H1 (cell line): ENCODE results near the gene ACACB. TPM values are rescaled to one million over a fixed set of nuclear protein-coding genes. Genes with fewer than 3 reads are reported as not detected.

ENCODE experiments used
- CTCF ChIA-PET: fragments of 300-600 bp; sonication (Branson Sonifier 250); formaldehyde crosslinking; loops from one replicate; lab custom pipeline; 2021; ENCODE audit not compliant: partially characterized antibody; lab: Charles Lee
- POLR2A ChIA-PET: fragments of 300-600 bp; sonication (Branson Sonifier 250); formaldehyde crosslinking; loops from one replicate; lab custom pipeline; 2021; ENCODE audit warnings: inconsistent platforms; ENCODE audit not compliant: partially characterized antibody; lab: Charles Lee
- DNase-seq, 2 experiments: peaks; one replicate each; pipeline versions ENCODE4 v3.0.0 to v3.0.0-alpha.2; 2010 to 2022; ENCODE audit warnings: low spot score in 2 of 2, low read depth in 1 of 2, mixed read lengths in 1 of 2
- FAIRE-seq: peaks from 2 replicates; lab custom pipeline; 2011; peaks lifted over from hg19 to GRCh38; lab: Jason Lieb, UNC
- H2AFZ ChIP-seq: 2 replicates; pipeline ENCODE4 v1.8.1; 2012; ENCODE audit warnings: low read length, inconsistent platforms
- H2AK5ac ChIP-seq: 2 replicates; pipeline ENCODE4 v1.6.1; 2013; ENCODE audit warnings: low read depth, low read length
- H2BK120ac ChIP-seq: replicated peaks from 2 replicates; pipeline ENCODE3; 2013; ENCODE audit warnings: low read depth, low read length, inconsistent platforms
- H2BK12ac ChIP-seq: 2 replicates; pipeline ENCODE4 v1.6.1; 2013; ENCODE audit warnings: low read depth, low read length
- H2BK15ac ChIP-seq: 2 replicates; pipeline ENCODE4 v1.6.1; 2013; ENCODE audit warnings: low read length
- H2BK20ac ChIP-seq: 2 replicates; pipeline ENCODE4 v1.6.1; 2013; ENCODE audit warnings: low read length
- H2BK5ac ChIP-seq: 2 replicates; pipeline ENCODE4 v1.6.1; 2013; ENCODE audit warnings: low read depth, low read length
- H3K14ac ChIP-seq: 2 replicates; pipeline ENCODE4 v1.6.1; 2013; ENCODE audit warnings: inconsistent platforms; ENCODE audit not compliant: insufficient read length
- H3K18ac ChIP-seq: 2 replicates; pipeline ENCODE4 v1.6.1; 2013; ENCODE audit warnings: low read length; ENCODE audit errors: extremely low read depth
- H3K23ac ChIP-seq: 2 replicates; pipeline ENCODE4 v1.6.1; 2013; ENCODE audit warnings: inconsistent platforms; ENCODE audit not compliant: insufficient read length
- H3K23me2 ChIP-seq: 2 replicates; pipeline ENCODE4 v1.6.1; 2013; ENCODE audit warnings: low read depth, low read length
- H3K27ac ChIP-seq: 2 replicates; pipeline ENCODE4 v1.6.1; 2011; ENCODE audit warnings: low read depth, low read length, inconsistent platforms
- H3K27me3 ChIP-seq, 4 experiments: replicated peaks in 1 of 4; 1 replicate in 1 of 4; 2 replicates in 3 of 4; pipeline versions ENCODE4 v1.6.1 to v1.8.1; 2011 to 2013; ENCODE audit warnings: low read length in 3 of 4, mild to moderate bottlenecking in 3 of 4, inconsistent platforms in 2 of 4, mixed read lengths in 2 of 4, moderate library complexity in 1 of 4; ENCODE audit not compliant: control insufficient read depth in 3 of 4, insufficient read depth in 3 of 4; ENCODE audit errors: extremely low read depth in 1 of 4
- H3K36me3 ChIP-seq, 4 experiments: 2 replicates each; pipeline versions ENCODE4 v1.6.1 to v1.8.1; 2011 to 2013; ENCODE audit warnings: mild to moderate bottlenecking in 4 of 4, low read length in 3 of 4, moderate library complexity in 2 of 4, control low read depth in 1 of 4, inconsistent platforms in 1 of 4; ENCODE audit not compliant: insufficient read depth in 4 of 4, control insufficient read depth in 2 of 4
- H3K4ac ChIP-seq: replicated peaks from 2 replicates; pipeline ENCODE3; 2013; ENCODE audit warnings: low read length, low read depth, mixed read lengths, inconsistent platforms; ENCODE audit not compliant: insufficient read length
- H3K4me1 ChIP-seq, 4 experiments: replicated peaks in 1 of 4; 1 replicate in 1 of 4; 2 replicates in 3 of 4; pipeline versions ENCODE4 v1.6.1 to v1.8.1; 2011 to 2013; ENCODE audit warnings: low read length in 3 of 4, inconsistent platforms in 2 of 4, mixed read lengths in 1 of 4; ENCODE audit not compliant: insufficient read depth in 4 of 4, control insufficient read depth in 3 of 4
- H3K4me2 ChIP-seq, 2 experiments: 2 replicates each; pipeline versions ENCODE4 v1.6.1 to v1.8.1; 2011 to 2013; ENCODE audit warnings: low read depth in 2 of 2, low read length in 2 of 2, control low read depth in 1 of 2, inconsistent platforms in 1 of 2, mild to moderate bottlenecking in 1 of 2; ENCODE audit not compliant: insufficient read depth in 1 of 2
- H3K4me3 ChIP-seq, 4 experiments: fragments of 200-600, 300-600 bp in 1 of 4; sonication (generic), shearing (Covaris generic), sonication (Bioruptor Twin) in 1 of 4; 2 replicates each; pipeline versions ENCODE4 v1.5.1 to v1.8.1; 2011 to 2016; ENCODE audit warnings: low read length in 4 of 4, low read depth in 3 of 4, control low read depth in 2 of 4, inconsistent platforms in 2 of 4, mild to moderate bottlenecking in 2 of 4, mixed read lengths in 1 of 4, moderate library complexity in 1 of 4; ENCODE audit not compliant: insufficient read depth in 2 of 4; ENCODE audit errors: extremely low read depth in 1 of 4
- H3K56ac ChIP-seq: replicated peaks from 2 replicates; pipeline ENCODE3; 2013; ENCODE audit warnings: low read depth, mild to moderate bottlenecking, mixed read lengths, low read length, inconsistent platforms; ENCODE audit not compliant: insufficient read length
- H3K79me1 ChIP-seq: 2 replicates; pipeline ENCODE4 v1.6.1; 2013; ENCODE audit warnings: low read depth, low read length, control low read depth
- H3K79me2 ChIP-seq, 2 experiments: 2 replicates each; pipeline versions ENCODE4 v1.6.1 to v1.8.1; 2012 to 2013; ENCODE audit warnings: low read length in 2 of 2, mild to moderate bottlenecking in 2 of 2, inconsistent platforms in 1 of 2; ENCODE audit not compliant: insufficient read depth in 2 of 2, control insufficient read depth in 1 of 2
- H3K9ac ChIP-seq, 4 experiments: replicated peaks in 1 of 4; 1 replicate in 1 of 4; 2 replicates in 3 of 4; pipeline versions ENCODE4 v1.6.1 to v1.8.1; 2011 to 2013; ENCODE audit warnings: low read depth in 3 of 4, low read length in 3 of 4, control low read depth in 2 of 4, mild to moderate bottlenecking in 2 of 4, moderate library complexity in 2 of 4, inconsistent platforms in 1 of 4; ENCODE audit errors: extremely low read depth in 1 of 4
- H3K9me3 ChIP-seq, 2 experiments: 2 replicates each; pipeline versions ENCODE4 v1.6.1 to v1.8.1; 2012 to 2013; ENCODE audit warnings: mild to moderate bottlenecking in 2 of 2, moderate library complexity in 2 of 2, control low read depth in 1 of 2, inconsistent platforms in 1 of 2, low read depth in 1 of 2, low read length in 1 of 2, mixed read lengths in 1 of 2; ENCODE audit not compliant: insufficient read depth in 2 of 2
- H4K20me1 ChIP-seq, 2 experiments: replicated peaks in 1 of 2; 2 replicates each; pipeline versions ENCODE3 to v1.8.1; 2011 to 2013; ENCODE audit warnings: inconsistent platforms in 2 of 2, low read length in 2 of 2, mild to moderate bottlenecking in 1 of 2; ENCODE audit not compliant: insufficient read depth in 2 of 2, control insufficient read depth in 1 of 2
- H4K5ac ChIP-seq: 2 replicates; pipeline ENCODE4 v1.6.1; 2013; ENCODE audit warnings: low read length, low read depth, mixed read lengths, inconsistent platforms; ENCODE audit not compliant: insufficient read length
- H4K8ac ChIP-seq: 2 replicates; pipeline ENCODE4 v1.8.0; 2013; ENCODE audit warnings: mild to moderate bottlenecking, moderate library complexity, low read length, inconsistent platforms; ENCODE audit not compliant: insufficient read depth; ENCODE audit errors: extremely low read depth
- H4K91ac ChIP-seq: replicated peaks from 2 replicates; pipeline ENCODE3; 2013; ENCODE audit warnings: low read length, mixed read lengths, inconsistent platforms; ENCODE audit not compliant: insufficient read length
- BCL11A ChIP-seq, 2 experiments: IDR thresholded peaks; one replicate each; pipeline ENCODE4 v1.6.1; 2011; ENCODE audit warnings: low read depth in 2 of 2, low read length in 2 of 2, mild to moderate bottlenecking in 2 of 2
- EP300 ChIP-seq, 2 experiments: IDR thresholded peaks; 1 replicate in 1 of 2; 2 replicates in 1 of 2; pipeline ENCODE4 v1.6.1; 2011 to 2012; ENCODE audit warnings: low read depth in 2 of 2, low read length in 2 of 2, mild to moderate bottlenecking in 2 of 2, borderline replicate concordance in 1 of 2, inconsistent platforms in 1 of 2, moderate library complexity in 1 of 2
- HDAC6 ChIP-seq: IDR thresholded peaks from one replicate; pipeline ENCODE4 v1.7.1; 2012; ENCODE audit warnings: low read depth, mild to moderate bottlenecking, inconsistent platforms, low read length, moderate library complexity
- MAX ChIP-seq: IDR thresholded peaks from 2 replicates; pipeline ENCODE4 v1.6.1; 2012; ENCODE audit warnings: inconsistent platforms
- NANOG ChIP-seq: IDR thresholded peaks from 2 replicates; pipeline ENCODE4 v1.6.1; 2011; ENCODE audit warnings: low read length, low read depth, mild to moderate bottlenecking, inconsistent platforms; ENCODE audit not compliant: insufficient read depth, poor library complexity, severe bottlenecking
- POLR2A ChIP-seq, 2 experiments: IDR thresholded peaks; 1 replicate in 1 of 2; 2 replicates in 1 of 2; pipeline ENCODE4 v1.6.1; 2011; ENCODE audit warnings: low read depth in 2 of 2, low read length in 2 of 2, mild to moderate bottlenecking in 2 of 2; ENCODE audit errors: control extremely low read depth in 1 of 2
- SAP30 ChIP-seq: fragments of 300-600 bp; sonication (generic); IDR thresholded peaks from 2 replicates; pipeline ENCODE4 v1.7.1; 2012; ENCODE audit warnings: low read length, moderate library complexity, mild to moderate bottlenecking, inconsistent platforms; ENCODE audit not compliant: insufficient read depth, insufficient replicate concordance
- SRF ChIP-seq: IDR thresholded peaks from 2 replicates; pipeline ENCODE4 v1.6.1; 2011; ENCODE audit warnings: mild to moderate bottlenecking, low read depth, low read length, moderate library complexity
- TAF1 ChIP-seq: IDR thresholded peaks from 2 replicates; pipeline ENCODE4 v1.6.1; 2011; ENCODE audit warnings: mild to moderate bottlenecking, low read depth, low read length
- YY1 ChIP-seq: IDR thresholded peaks from 2 replicates; pipeline ENCODE4 v1.6.1; 2011; ENCODE audit warnings: low read depth, mild to moderate bottlenecking, low read length
- whole genome bisulfite sequencing, 2 experiments: shearing (Covaris generic) in 1 of 2; methylation state at CpG; one replicate each; pipeline versions ENCODE4 v1.1.6 to v1.1.7; 2013 to 2015; ENCODE audit warnings: low lambda C conversion rate in 2 of 2, mixed read lengths in 2 of 2, inconsistent platforms in 1 of 2, low coverage in 1 of 2, missing lambda C conversion rate in 1 of 2; ENCODE audit not compliant: insufficient replicate concordance in 2 of 2, insufficient coverage in 1 of 2, insufficient read length in 1 of 2; ENCODE audit errors: extremely low coverage in 1 of 2, missing lambda C conversion rate in 1 of 2; 5-methylcytosine and 5-hydroxymethylcytosine counted together
- polyA plus RNA-seq, 7 experiments: library from polyadenylated mRNA; depleted of rRNA in 3 of 7; stranded (reverse) in 5 of 7; unstranded in 2 of 7; fragments of >200 nt in 5 of 7; fragments of 200-250 nt in 2 of 7; gene quantifications; 1 replicate in 5 of 7; 2 replicates in 1 of 7; 4 replicates in 1 of 7; pipeline versions ENCODE4 v1.2.1 to v1.2.3, GENCODE V29; 2011 to 2013; ENCODE audit warnings: missing spikeins in 2 of 7, mixed read lengths in 2 of 7
- total RNA-seq: library from RNA; stranded (reverse); fragmentation: NEBNext Ultra II Directional; extraction: Animal tissue kit (Norgen Biotek cat#: 25700); gene quantifications from 2 replicates; pipeline ENCODE4 v1.2.1, GENCODE V29; 2021

Gene ACACB
- total and polyA plus RNA-seq, 2 of the 8 experiments (the other 6 are each of a cell fraction or from before 2014, with no cell fraction given): 5.8 to 15.3 TPM

GRCh38 chr12:109288571-109288970, 172.2 kb downstream of the ACACB start:
- no peaks in the 10 kb centered on the region for H3K79me1 ChIP-seq
- no peak overlapping the region for H3K4ac ChIP-seq
- no peak overlapping the region for H2BK15ac ChIP-seq
- no peak overlapping the region for H2AFZ ChIP-seq
- no peak for FAIRE-seq
- no peaks in the 10 kb centered on the region; a peak in 1 of 7 replicates for H3K27me3 ChIP-seq
- H2AK5ac ChIP-seq: no peak overlapping the region
- no peak overlapping the region for H2BK20ac ChIP-seq
- POLR2A ChIA-PET: interaction anchor here (0.9 kb wide), 1 partner anchor 20 kb away, joined by 4 read pairs; the partner anchor contains the start of gene FOXN4
- H3K9ac ChIP-seq: no peak overlapping the region
- H3K4me3 ChIP-seq: peak overlapping the region in 1 of 4 experiments; percentile 33; a peak in 1 of 8 replicates
- no peaks in the 10 kb centered on the region for H3K9me3 ChIP-seq
- no peak overlapping the region for H3K56ac ChIP-seq
- H3K23me2 ChIP-seq: no peaks in the 10 kb centered on the region
- H3K79me2 ChIP-seq: no peaks in the 10 kb centered on the region
- H3K23ac ChIP-seq: no peak overlapping the region
- H4K5ac ChIP-seq: no peak overlapping the region
- 0 out of 2 replicates have a peak overlapping the region, but pooled peaks have one; percentile 4 for H2BK12ac ChIP-seq
- no peak overlapping the region for H2BK5ac ChIP-seq
- H3K14ac ChIP-seq: no peak overlapping the region
- H3K36me3 ChIP-seq: no peaks in the 10 kb centered on the region
- H3K18ac ChIP-seq: no peak overlapping the region
- WGBS, 2 experiments: 94% methylated on average over 1 of the region's 1 CpG; no CpG with 5 or more reads in 1 of the 2 experiments
- no peak overlapping the region for H3K27ac ChIP-seq
- H4K8ac ChIP-seq: peak overlapping the region; percentile 16; the same call in 1 of the 2 replicates
- H4K91ac ChIP-seq: peak overlapping the region; percentile 29
- DNase-seq: no peak
- peak overlapping the region; percentile 20 to 33; a peak in 2 of 4 replicates for H3K4me2 ChIP-seq
- H3K4me1 ChIP-seq: peaks cover 4 to 13% (median 10%) of the 10 kb centered on the region in 4 experiments
- no peaks in the 10 kb centered on the region for H4K20me1 ChIP-seq
- TF ChIP-seq SAP30 (no peak), YY1 (peak; percentile 73), HDAC6 (no peak), EP300 (IDR thresholded peaks at IDR 0.05; ENCODE audit: borderline replicate concordance in 1 of 2, low read depth in 2 of 2, low read length in 2 of 2) (no peak), SRF (peak; percentile 54), POLR2A (IDR thresholded peaks at IDR 0.05; ENCODE audit: control extremely low read depth in 1 of 2, low read depth in 2 of 2, low read length in 2 of 2) (no peak), NANOG (no peak), TAF1 (0 out of 2 replicates have a peak, but pooled peaks have one; percentile 42), MAX (no peak), BCL11A (IDR thresholded peaks at IDR 0.05; ENCODE audit: low read depth in 2 of 2, low read length in 2 of 2) (no peak)
- CTCF ChIA-PET: interaction anchor here (0.5 to 1.6 kb wide), 3 partner anchors 12 to 147 kb away, joined by 3 to 7 read pairs (median 4); no protein-coding TSS in a partner anchor
- H2BK120ac ChIP-seq: no peak overlapping the region
